Activated naive CD4-positive, alpha-beta T cell treated with Interleukin-2 at 50 U/mL for 16 hours (primary cell): ENCODE results near the gene TJP2.
"Not testable (repeated sequence)": the region's sequence is repeated elsewhere in the genome, so short reads cannot be mapped to it uniquely, and the experiment has no call there.

Source experiments
- DNase-seq: peaks from one replicate; pipeline ENCODE4 v3.0.0-alpha.2; 2020

The TJP2 gene

GRCh38 chr9:69297300-69297980 lies 123.4 kb downstream of the TJP2 start:
- no peak for DNase-seq

DNA sequence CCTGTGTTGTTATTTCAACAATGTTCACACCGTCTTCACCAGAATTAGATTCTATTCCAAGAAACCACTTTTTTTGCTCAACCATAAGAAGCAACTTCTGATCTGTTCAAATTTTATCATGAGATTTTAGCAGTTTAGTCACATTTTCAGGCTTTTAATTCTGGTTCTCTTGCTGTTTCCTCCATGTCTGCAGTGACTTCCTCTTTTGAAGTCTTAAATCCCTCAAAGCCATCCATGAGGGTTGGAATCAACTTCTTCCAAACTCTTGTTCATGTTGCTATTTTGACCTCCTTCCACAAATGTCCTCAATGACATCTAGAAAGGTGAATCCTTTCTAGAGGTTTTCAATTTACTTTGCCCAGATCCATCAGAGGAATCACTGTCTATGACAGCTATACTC lies 125.2 kb downstream of the TJP2 start:
- no peak for DNase-seq

DNA sequence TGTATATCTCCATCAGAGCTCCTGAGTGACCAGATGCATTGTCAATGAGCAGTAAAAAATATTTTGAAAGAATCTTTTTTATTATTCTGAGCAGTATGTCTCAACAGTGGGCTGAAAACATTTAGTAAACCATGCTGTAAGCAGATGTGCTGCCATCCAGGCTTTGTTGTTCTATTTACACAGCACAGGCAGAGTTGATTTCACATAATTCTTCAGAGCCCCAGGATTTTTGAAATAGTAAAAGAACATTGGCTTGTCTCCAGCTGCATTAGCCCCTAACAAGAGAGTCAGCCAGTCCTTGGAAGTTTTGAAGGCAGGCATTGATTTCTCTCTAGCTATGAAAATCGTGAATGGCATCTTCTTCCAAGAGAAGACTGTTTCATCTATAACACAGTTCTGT lies 125.7 kb downstream of the TJP2 start:
- DNase-seq, result no peak

- DNase-seq, result no peak
Measured at GRCh38 chr9:69303331-69303730, 129.3 kb downstream of the TJP2 start.

DNA sequence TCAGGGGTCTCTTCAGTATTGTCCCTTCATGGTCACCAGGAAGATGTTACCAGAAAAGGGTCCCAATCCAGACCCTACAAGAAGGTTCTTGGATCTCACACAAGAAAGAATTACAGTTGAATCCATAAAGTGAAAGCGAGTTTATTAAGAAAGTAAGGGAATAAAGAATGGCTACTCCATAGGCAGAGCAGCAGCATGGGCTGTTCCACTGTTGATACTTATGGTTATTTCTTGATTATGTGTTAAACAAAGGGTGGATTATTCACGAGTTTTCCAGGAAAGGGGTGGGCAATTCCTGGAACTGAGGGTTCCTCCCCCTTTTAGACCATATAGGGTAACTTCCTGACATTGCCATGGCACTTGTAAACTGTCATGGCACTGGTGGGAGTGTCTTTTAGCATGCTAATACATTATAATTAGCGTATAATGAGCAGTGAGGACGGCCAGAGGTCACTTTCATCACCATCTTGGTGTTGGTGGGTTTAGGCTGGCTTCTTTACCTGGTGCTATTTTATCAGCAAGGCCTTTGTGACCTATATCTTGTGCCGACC lies 132.9 kb downstream of the TJP2 start:
- not testable (repeated sequence) for DNase-seq

DNA sequence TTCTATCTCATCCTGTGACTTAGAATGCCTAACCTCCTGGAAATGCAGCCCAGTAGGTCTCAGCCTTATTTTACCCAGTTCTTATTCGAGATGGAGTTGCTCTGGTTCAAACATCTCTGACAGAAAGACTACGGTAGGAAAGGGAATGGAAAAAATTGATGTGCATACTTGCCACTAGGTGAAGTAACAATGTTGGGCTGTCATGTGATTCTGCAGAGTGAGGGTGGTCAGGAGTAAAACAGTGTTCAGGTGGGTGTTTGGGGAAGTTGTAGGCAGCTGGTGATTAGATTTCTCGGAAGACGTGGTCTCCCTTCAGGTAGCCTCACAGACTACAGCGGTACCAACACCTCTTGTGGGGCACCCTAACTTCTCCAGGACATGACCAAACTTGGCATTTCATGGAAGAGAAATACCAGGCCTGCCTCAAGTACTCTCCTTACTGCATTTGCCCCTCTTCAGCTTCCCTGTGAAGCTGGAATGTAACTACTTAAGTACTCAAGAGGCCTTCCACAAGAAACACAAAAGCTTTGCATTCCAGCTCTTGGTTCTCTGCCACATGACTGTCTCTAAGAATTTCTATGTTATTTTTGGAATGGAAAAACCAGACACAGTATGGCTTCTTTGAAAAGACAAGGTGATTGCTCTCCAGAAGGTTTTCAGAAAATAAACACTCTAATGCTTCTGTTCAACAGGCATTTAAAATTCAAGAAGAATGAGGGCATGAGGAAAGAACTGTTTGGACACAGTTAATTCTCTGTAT lies 133.5 kb downstream of the TJP2 start:
- DNase-seq, result no peak

DNA sequence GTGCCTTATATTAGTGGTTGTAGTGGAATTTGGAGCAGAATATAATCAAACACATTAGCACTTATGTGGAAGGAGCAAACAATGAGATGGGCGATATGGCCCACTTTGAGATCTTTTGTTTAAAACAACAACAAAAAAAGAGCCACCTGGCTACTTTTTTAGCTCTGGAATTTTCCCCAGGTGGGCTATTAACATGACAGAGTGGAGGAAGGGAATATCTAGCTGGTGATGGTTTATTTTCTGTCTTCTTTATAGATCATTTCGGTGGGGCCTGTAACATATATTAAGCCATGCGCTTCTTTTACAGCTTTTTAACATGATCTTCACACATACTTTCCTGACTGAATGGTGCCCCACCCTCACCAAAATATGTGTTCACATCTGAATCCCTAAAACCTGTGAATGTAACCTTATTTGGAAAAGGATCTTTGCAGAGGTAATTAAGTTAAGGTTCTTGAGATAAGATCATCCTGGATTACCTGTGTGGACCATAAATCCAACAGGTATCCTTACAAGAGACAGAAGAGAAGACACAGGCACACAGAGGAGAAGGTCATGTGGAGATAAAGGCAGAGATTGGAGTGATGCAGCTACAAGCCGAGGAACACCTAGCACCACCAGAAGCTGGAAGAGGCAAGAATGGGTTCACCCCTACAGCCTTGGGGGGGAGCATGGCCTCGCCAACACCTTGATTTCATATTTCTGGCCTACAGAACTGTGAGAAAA lies 134.3 kb downstream of the TJP2 start:
- no peak for DNase-seq

- DNase-seq, result no peak
Measured at GRCh38 chr9:69313175-69313574, 139.1 kb downstream of the TJP2 start.

DNA sequence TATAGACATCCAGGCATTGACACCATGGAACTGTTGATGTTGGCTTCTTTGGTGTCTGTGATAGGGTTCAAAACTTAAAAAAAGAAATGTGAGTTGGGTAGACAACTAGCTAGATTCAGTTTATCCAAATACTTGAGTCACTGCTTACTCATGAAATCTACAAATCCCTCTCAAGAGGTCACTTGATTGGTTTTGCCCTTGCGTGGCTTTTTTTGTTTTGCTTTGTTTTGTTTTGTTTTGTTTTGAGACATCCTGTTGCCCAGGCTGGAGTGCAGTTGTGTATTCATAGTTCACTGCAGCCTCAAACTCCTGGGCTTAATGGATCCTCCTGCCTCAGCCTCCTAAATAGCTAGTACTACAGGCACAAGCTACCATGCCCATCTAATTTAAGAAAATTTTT lies 140.5 kb downstream of the TJP2 start:
- no peak for DNase-seq

DNA sequence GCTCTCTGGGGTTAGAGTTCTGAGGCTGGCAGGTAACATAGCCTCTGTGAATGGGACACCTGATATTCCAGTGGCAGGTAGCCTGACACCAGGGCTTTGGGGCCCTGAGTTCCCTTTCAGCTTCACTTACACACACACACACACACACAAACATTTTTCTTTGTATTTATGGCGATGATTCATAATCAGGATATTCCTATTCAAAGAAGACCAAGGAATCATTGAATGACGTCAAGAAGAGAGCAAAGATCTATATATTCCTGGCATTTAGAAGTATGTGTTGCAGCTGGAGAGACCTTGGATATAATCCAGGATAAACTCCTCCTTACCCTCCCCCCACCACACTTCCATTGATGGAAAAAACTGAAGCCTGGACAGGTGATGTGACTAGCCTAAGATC lies 143.0 kb downstream of the TJP2 start:
- DNase-seq, result no peak

- peak; percentile 4 for DNase-seq
Measured at GRCh38 chr9:69317894-69318293, 143.8 kb downstream of the TJP2 start.

- DNase-seq, result no peak
Measured at GRCh38 chr9:69319324-69320025, 145.4 kb downstream of the TJP2 start.

DNA sequence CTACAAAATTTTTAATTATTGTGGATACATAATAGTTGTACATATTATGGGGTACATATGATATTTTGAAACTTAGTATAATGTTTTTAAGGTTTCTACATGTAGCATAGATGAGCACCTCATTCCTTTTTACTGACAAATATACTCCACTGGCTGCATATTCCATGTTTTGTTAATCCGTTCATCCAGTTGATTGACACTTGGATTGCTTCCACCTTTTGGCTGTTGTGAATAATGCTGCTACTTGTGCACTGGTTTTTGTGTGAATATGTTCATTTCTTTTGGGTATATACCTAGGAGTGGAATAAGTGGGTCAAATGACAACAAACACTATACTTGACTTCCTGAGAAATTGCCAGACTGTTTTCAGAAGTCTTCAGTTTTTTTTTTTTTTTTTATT lies 148.2 kb downstream of the TJP2 start:
- no peak for DNase-seq

- no peak for DNase-seq
Measured at GRCh38 chr9:69323861-69324260, 149.8 kb downstream of the TJP2 start.
